C4-2B (cell line): ENCODE results near the gene TMEM131L.
A peak's percentile ranks its signal among the peaks of the same experiment; 100 is the strongest.

Experiments
- H3K27ac ChIP-seq: fragments of 450-650 bp; 2 replicates; pipeline ENCODE4 v1.5.1; 2017
- ZFX ChIP-seq: fragments of 450-650 bp; IDR thresholded peaks from 2 replicates; pipeline ENCODE4 v1.6.1; 2017
- TF ChIP-seq, protein P1 (sequence below): fragments of 450-650 bp; conservative IDR thresholded peaks from 2 replicates; pipeline ENCODE4 v1.5.1; 2017; ENCODE audit warnings: mild to moderate bottlenecking

TMEM131L gene

DNA sequence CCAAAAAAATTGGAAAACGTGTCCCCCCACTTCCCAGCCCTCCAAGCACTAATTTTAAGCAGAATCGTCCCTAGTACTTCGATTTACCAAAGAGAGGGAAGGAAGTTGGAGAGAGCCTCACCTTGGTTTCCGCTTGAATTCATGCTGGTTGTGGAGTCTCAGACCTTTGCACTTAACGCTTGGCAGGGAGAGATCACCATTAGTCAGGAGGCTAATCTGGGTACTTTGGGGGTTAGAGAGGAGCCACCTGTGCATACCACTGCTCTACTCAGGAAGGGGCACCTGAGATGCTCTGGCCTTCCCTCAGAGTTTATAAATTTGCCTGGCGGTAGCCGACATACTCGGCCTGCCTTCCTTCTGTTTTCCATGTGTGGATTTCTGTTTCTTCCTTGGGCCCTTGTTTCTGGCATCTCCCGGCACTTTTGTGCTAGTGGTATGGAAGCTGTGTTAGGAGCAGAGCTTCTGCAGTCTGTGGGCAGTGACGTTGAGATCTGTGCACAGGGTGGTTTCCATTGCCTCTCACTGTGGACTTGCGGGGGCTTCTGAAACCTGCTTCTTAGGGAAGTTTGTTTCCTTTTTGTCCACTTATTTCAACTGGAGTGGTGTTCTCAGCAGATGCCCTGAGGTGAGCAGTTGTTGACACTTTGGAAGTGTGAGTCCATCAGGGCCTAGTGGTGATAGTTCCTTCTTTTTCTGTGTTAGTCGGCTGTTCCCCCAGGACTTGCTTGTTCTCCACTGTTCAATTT lies 104.2 kb downstream of the TMEM131L start:
- no peak overlapping the region for H3K27ac ChIP-seq
- TF ChIP-seq, protein P1, sequence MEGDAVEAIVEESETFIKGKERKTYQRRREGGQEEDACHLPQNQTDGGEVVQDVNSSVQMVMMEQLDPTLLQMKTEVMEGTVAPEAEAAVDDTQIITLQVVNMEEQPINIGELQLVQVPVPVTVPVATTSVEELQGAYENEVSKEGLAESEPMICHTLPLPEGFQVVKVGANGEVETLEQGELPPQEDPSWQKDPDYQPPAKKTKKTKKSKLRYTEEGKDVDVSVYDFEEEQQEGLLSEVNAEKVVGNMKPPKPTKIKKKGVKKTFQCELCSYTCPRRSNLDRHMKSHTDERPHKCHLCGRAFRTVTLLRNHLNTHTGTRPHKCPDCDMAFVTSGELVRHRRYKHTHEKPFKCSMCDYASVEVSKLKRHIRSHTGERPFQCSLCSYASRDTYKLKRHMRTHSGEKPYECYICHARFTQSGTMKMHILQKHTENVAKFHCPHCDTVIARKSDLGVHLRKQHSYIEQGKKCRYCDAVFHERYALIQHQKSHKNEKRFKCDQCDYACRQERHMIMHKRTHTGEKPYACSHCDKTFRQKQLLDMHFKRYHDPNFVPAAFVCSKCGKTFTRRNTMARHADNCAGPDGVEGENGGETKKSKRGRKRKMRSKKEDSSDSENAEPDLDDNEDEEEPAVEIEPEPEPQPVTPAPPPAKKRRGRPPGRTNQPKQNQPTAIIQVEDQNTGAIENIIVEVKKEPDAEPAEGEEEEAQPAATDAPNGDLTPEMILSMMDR = no peak
- no peak for TF ChIP-seq ZFX

DNA sequence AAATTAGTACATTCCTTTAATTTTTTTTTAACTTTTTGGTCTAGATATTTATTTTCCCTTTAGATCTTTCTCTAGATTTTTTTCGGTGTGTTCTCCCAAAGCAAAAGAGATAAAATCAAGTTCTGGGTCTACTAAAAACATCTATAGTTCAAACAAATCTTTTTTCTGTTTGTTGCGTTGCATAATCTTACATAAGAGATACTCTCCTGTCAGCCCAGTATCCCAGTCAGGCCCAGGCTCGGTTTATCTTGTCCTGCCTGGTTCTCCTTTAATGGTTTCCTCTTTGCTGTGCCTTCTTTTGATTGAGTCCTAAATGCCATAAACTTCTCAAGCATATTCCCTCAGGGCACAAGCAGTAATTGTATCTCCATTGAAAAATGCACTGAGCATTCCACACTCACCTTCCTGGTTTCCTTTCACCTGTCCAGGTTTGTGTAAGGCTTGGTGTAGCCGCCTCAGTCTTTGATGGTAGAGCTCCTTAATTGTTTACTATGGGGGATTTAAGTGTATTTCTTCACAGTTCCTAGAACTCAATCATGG lies 104.9 kb downstream of the TMEM131L start:
- TF ChIP-seq ZFX = no peak
- H3K27ac ChIP-seq = no peak overlapping the region

DNA sequence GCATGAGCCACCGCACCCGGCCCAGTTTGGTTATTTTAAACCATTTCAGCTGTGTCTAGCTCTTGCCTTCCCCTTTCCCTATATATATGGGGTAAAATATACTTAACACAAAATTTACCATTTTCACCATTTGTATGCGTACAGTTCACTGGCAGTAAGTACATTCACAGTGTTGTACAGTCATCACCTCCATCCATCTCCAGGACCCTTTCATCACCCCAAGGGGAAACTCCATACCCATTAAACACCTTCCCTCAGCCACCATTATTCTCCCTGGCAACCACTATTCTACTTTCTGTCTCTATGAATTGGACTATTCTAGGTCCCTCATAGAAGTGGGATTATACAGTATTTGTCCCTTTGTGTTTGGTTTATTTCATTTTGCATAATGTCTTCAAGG lies 106.4 kb downstream of the TMEM131L start:
- H3K27ac ChIP-seq = no peak overlapping the region
- TF ChIP-seq, protein P1 = no peak
- TF ChIP-seq ZFX = no peak

DNA sequence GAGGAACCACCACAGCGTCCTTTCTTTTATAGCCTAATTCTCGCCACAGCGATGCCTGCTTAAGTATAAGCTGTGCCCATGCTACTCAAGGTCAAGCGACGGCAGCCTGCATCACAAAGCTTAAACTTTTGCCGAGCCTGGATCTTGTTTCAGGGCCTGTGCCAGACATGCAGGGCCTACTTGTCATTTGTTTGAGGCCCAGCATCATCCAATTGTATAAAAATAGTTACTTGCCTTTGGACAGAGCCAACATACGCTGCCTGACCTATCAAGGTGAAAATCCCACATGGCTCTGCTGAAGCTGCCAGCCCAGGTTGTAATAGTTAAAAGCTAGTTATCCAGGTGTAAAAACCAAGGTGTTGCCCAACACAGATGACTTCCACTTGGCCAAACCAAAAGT lies 107.1 kb downstream of the TMEM131L start:
- no peak overlapping the region for H3K27ac ChIP-seq
- TF ChIP-seq, protein P1 = no peak
- TF ChIP-seq ZFX = no peak

DNA sequence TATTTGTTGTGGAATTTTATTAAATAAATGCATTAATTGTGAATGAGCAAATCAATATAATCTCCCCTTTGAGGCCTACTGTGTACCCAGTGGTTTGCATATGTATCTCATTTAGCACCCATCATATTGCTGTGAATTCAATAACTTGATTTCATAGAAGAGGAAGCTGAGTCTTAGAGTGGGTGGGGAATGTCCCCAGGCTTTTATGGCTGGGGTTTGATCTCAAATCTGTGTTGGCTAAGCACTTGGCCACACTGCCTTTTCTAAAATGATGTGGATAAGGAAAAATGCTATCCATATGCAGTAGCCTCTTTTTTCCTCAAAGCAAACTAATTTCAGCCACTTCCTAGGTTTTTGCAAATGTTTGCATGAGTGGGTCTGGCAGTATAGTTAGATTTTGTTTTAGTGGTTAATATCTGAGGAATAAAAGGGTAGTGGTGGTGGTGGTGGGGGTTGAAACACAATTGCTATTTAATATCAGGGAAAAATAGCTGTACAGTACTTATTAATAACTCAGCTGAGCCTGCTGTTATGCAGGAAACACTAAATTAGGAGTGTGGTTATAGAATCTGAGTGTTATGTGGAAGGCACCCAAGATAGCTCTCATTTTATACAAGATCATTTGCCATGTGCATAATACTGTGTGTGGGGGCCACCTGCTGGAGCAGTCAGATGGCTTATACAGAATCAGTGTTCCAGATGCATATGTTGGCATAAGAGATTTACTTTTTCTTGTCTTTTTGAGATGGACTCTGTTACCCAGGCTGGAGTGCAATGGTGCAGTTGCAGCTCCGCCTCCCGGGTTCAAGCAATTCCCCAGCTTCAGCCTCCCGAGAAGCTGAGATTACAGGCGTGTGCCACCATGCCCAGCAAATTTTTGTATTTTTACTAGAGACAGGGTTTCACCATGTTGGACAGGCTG lies 108.0 kb downstream of the TMEM131L start:
- TF ChIP-seq, protein P1 = peak; percentile 56
- no peak for TF ChIP-seq ZFX
- H3K27ac ChIP-seq = no peak overlapping the region

DNA sequence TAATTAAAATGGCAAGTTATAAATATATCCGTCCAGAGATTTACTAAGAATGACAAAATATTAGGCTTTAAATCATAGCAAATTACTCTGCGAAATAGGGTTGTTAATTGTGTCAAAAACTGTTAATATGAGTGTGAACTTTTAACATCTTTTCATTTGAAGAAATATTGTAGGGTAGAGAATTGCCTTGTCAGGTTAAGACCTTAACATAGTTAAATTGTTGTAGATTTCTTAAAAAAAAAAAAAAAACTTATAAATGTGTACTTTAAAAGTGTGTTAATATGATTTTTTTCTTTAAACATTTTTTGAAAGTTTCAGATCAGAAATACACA lies 110.2 kb downstream of the TMEM131L start:
- no peak overlapping the region for H3K27ac ChIP-seq
- TF ChIP-seq, protein P1 = peak; percentile 43
- TF ChIP-seq ZFX = no peak

DNA sequence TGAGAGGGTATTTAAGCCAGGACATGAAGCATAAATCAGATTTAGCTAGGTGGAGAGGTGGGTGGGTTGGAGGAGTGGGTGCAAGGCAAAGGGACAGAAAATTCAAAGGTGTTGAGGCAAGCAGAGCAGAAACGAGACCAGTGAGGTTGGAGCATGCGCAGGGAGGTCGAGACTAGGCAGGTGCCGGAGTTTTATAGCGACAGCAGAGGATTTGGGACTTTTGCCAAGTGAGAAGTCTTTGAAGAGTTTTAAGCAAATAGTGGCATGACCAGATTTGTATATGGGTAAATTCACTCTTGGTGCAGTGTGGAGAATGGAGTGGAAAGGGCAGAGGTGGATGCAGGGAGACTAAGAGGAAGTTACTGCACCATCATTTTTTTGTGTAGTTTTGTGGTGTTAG lies 110.9 kb downstream of the TMEM131L start:
- H3K27ac ChIP-seq = no peak overlapping the region
- no peak for TF ChIP-seq ZFX
- TF ChIP-seq, protein P1 = no peak
